Central memory CD4-positive, alpha-beta T cell (primary cell): ENCODE data around the gene MLYCD.

Experiments used
- DNase-seq: peaks from one replicate; pipeline ENCODE4 v3.0.0; 2022

The MLYCD gene

GRCh38 chr16:83957296-83957855, 58.5 kb downstream of the MLYCD start:
- DNase-seq: no peak

- DNase-seq: no peak
These were observed 59.4 kb downstream of the MLYCD start for GRCh38 chr16:83958137-83958845.

DNA sequence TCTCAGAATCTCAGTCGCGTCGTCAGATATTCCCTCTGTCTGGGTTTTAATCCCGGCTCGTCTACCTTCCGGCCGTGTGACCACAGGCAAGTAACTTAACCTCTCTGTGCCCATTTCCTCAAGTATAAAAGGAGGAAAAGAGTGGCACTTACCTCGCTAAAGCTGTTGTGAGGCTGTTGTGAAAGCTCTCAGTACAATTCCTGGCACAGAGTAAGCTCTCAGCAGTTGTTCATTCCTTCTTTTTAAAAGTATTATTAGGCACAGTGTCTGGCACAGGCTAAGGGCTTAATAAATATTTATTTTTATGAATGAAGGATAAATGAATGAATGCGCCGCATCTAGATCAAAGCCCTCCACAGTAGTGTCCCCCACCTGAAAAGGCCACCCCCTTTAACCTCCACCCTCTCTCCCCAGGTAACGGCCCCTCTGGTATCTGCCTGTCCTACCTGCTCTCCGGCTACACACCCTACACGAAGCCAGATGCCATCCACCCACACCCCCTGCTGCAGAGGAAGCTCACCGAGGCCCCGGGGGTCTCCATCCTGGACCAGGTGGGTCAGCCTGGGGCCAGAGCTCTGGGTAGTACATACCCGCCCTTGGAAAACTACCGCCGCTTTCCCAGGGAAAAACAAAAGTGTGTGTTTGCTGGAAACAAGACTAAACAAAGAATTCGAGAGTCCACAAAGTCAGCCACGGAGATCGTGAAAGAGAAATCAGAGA, 60.1 kb downstream of the MLYCD start:
- DNase-seq: no peak

- no peak for DNase-seq
These were observed 60.9 kb downstream of the MLYCD start for GRCh38 chr16:83959656-83960434.

GRCh38 chr16:83960521-83961249, 61.8 kb downstream of the MLYCD start:
- DNase-seq: no peak

GRCh38 chr16:83961591-83961990, 62.7 kb downstream of the MLYCD start:
- no peak for DNase-seq

DNA sequence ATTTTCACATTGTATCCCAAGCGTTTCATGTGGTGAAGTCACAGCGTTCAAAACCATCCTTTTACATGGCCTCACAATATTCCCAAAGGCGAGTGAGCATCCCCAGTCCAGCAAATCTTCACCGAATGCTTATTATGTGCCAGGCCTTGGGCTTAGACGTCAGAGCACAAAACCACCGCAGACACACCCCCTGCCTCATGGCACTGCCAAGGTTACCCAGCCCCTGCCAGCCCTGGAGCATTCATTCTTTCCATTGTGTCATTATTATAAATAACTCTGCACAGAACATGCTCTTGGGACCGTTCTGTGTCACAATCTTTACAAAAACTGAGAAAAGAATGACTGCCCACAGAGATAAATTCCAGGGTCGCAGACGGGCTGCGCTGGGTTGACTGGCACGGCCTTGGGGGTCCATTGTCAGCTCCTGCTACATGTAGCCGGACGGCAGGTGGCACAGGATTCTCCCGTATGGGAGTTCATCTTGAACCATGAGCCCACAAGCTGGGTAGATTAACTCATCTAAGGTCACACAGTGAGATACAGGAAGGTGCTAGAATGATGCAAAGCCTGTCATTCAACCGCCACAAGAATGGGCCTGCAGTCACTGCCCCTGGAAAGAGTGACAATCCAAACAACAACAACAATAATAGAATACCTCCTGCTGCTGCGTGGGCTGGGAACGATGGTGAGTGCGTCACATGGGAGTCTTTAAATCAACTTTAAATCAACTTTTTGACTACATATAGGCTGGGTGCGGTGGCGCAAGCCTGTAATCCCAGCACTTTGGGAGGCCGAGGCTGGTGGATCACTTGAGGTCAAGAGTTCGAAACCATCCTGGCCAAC, 64.6 kb downstream of the MLYCD start:
- DNase-seq: no peak

DNA sequence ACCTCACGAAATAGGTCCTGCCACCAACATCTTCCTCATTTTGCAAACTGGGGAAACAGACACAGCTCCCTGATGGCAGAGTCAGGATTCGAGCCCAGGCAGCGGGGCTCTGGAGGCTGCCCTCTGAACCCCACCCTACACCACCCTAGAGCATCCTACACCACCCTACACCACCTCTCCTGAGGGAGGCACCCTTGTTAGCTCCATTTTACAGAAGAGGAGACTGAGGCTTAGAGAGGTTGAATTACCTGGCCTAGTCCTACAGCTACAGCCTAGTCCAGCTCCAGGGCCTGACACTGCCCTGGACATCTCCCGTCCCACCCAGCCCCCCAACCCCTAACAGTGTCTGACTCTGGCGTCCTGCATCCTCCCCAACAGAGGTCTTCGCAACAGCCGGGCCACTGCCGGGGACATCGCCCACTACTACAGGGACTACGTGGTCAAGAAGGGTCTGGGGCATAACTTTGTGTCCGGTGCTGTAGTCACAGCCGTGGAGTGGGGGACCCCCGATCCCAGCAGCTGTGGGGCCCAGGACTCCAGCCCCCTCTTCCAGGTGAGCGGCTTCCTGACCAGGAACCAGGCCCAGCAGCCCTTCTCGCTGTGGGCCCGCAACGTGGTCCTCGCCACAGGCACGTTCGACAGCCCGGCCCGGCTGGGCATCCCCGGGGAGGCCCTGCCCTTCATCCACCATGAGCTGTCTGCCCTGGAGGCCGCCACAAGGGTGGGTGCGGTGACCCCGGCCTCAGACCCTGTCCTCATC, 65.9 kb downstream of the MLYCD start:
- no peak for DNase-seq

DNA sequence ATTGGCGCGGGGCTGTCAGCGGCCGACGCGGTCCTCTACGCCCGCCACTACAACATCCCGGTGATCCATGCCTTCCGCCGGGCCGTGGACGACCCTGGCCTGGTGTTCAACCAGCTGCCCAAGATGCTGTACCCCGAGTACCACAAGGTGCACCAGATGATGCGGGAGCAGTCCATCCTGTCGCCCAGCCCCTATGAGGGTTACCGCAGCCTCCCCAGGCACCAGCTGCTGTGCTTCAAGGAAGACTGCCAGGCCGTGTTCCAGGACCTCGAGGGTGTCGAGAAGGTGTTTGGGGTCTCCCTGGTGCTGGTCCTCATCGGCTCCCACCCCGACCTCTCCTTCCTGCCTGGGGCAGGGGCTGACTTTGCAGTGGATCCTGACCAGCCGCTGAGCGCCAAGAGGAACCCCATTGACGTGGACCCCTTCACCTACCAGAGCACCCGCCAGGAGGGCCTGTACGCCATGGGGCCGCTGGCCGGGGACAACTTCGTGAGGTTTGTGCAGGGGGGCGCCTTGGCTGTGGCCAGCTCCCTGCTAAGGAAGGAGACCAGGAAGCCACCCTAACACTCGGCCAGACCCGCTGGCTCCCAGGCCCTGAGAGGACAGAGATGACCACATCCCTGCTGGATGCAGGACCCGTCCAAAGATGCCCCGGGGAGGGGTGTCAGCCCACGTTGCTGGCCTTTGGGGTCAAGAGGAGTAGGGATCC, 66.7 kb downstream of the MLYCD start:
- DNase-seq: no peak

DNA sequence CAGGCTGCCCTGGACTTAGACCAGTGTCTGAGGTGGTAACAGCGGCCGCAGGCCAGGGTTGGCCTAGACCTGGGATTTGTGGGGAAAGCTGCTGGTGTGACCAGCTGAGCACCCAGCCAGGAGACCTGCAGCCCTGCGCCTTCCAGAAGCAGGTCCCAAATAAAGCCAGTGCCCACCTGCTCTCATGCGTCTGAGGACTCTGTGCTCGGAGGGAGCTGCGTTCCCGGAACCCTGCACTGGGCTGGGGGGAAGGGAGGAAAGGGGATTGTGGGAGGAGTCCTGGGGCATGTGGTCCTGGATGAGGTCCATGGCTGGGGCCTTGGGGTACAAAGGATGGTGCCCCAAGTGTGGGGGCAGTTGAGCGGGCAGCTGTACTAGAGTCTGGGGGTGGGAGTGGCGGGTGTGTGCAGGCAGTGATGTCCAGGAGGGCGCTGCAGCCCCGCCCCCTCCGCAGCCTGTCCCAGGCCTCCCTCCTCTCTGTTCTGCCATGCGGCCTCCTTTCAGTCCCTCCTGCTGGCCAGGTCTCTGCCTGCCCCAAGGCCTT, 67.3 kb downstream of the MLYCD start:
- no peak for DNase-seq

- DNase-seq: no peak
These were observed 68.2 kb downstream of the MLYCD start for GRCh38 chr16:83967091-83967490.

- no peak for DNase-seq
These were observed 69.0 kb downstream of the MLYCD start, which contains the start of gene NECAB2 for GRCh38 chr16:83967838-83968305. NECAB2 (plus strand) TSS chr16:83968244; CDS start chr16:83968649, 405 bp downstream.

DNA sequence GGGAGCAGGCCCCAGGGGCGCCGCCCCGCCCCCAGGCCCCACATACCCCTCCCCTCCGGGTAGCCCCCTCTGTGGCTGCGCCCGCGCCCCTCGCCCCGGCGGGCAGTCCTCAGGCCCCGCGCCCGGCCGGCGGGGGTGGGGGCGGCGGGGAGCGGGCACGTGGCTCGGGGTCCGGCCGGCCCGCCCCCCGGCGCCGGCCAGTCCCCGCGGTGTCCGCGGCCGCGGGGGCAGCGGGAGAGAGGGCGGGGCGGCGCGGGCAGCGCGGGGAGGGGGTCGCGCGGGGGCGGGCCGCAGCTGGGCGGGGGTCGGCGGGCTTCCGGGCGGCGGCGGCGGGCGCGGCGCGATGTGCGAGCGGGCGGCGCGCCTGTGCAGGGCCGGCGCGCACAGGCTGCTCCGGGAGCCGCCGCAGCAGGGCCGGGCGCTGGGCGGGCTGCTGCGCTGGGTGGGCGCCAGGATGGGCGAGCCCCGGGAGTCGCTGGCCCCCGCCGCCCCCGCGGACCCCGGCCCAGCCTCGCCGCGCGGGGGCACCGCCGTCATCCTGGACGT, 69.5 kb downstream of the MLYCD start:
- no peak for DNase-seq

- no peak for DNase-seq
These were observed 70.2 kb downstream of the MLYCD start for GRCh38 chr16:83968891-83969649.

DNA sequence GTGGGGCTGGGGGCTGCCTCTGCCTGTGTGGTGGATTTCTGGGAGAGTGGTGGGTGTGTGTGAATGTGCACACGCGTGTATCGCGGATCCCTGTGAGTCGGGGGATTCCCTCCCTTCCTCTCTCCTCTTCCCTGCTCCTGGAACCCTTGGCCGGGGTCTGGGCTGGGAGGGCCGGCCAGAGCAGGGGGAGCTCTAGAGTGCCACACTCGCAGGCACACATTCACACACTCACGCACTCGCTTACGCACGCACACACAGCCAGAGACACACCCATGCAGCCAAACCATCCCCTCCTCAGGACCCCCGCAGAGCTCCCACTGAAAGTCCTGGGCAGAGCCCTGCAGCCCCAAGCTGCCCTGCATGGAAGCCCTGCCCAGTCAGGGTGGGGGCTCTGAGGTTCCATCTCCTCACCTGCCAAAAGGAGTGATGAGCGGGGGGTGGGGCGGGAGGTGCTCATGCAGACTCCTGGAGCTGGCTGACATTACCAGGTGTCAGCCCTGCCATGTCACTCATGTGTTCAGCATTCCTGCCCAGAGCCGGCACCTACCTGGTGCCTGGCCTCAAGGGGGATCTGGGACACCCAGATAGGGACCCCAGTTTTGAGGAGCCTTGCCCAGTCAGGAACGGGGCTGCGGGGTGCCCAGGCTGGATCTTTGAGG, 71.0 kb downstream of the MLYCD start:
- no peak for DNase-seq

- DNase-seq: no peak
These were observed 71.5 kb downstream of the MLYCD start for GRCh38 chr16:83970430-83970815.

GRCh38 chr16:83971165-83972130, 72.5 kb downstream of the MLYCD start:
- DNase-seq: no peak
